ENCODE measurements around the gene RETREG3. TPM values are rescaled to one million over a fixed set of nuclear protein-coding genes. Genes with fewer than 3 reads are reported as not detected.

Gene RETREG3
- total and polyA plus RNA-seq, 2 experiments from 2014 or later = 36.3 to 66.7 TPM

GRCh38 chr17:42653179-42654124 is 44.3 kb upstream of the RETREG3 start:
- in situ Hi-C loops (cut with MboI) = no loop called here
- WGBS, 2 experiments (ENCODE audit: low coverage in 1 of 2, low lambda C conversion rate in 2 of 2, missing lambda C conversion rate in 2 of 2) = 25% methylated on average over 42 of the region's 42 CpGs
- H3K36me3 ChIP-seq (ENCODE audit: low read depth) = no peaks in the 10 kb centered on the region

GRCh38 chr17:42651392-42651791 is 42.2 kb upstream of the RETREG3 start:
- Histone ChIP-seq H3K27me3 (replicated peaks; ENCODE audit: insufficient read depth) (no peaks in the 10 kb centered on the region), H2AFZ (no peak overlapping the region), H3K9me3 (ENCODE audit: low read depth) (no peaks in the 10 kb centered on the region), H3K4me1 (ENCODE audit: insufficient read depth) (peaks cover 9% of the 10 kb centered on the region), H4K20me1 (ENCODE audit: insufficient read depth) (no peaks in the 10 kb centered on the region), H3K4me3 (no peak overlapping the region), H3K9ac (no peak overlapping the region), H3K4me2 (ENCODE audit: unreplicated experiment) (no peak overlapping the region), H3F3A (ENCODE audit: insufficient read depth) (peaks cover 24% of the 10 kb centered on the region; the same call in 1 of the 2 replicates), H3K9me2 (ENCODE audit: insufficient read depth) (no peaks in the 10 kb centered on the region), H3K27ac (no peak overlapping the region), H3K79me2 (ENCODE audit: insufficient read depth) (no peaks in the 10 kb centered on the region), H3K36me3 (ENCODE audit: low read depth) (no peaks in the 10 kb centered on the region)
- TF ChIP-seq EZH2phosphoT487 (IDR thresholded peaks at IDR 0.05; ENCODE audit: insufficient read depth, low read depth) (no peak), EZH2 (IDR thresholded peaks at IDR 0.05; ENCODE audit: insufficient read depth, poor library complexity, severe bottlenecking) (no peak)
- no peak for DNase-seq
- in situ Hi-C loops (cut with MboI) = no loop called here
- 84 to 86% methylated on average over 4 of the region's 4 CpGs for WGBS, 2 experiments (ENCODE audit: low coverage in 1 of 2, low lambda C conversion rate in 2 of 2, missing lambda C conversion rate in 2 of 2)

More at GRCh38 chr17:42653179-42654124, 44.3 kb upstream of the RETREG3 start:
- peaks cover 29% of the 10 kb centered on the region for H3F3A ChIP-seq (ENCODE audit: insufficient read depth)
- H3K27me3 ChIP-seq (replicated peaks; ENCODE audit: insufficient read depth) = no peaks in the 10 kb centered on the region
- H3K4me1 ChIP-seq (ENCODE audit: insufficient read depth) = peaks cover 9% of the 10 kb centered on the region
- no peaks in the 10 kb centered on the region for H3K9me3 ChIP-seq (ENCODE audit: low read depth)
- peak overlapping the region; percentile 66 for H3K4me3 ChIP-seq
- H3K4me2 ChIP-seq (ENCODE audit: unreplicated experiment) = peak overlapping the region; percentile 86
- no peaks in the 10 kb centered on the region for H4K20me1 ChIP-seq (ENCODE audit: insufficient read depth)
- H3K9me2 ChIP-seq (ENCODE audit: insufficient read depth) = no peaks in the 10 kb centered on the region
- peak overlapping the region; percentile 48 for H3K27ac ChIP-seq
- TF ChIP-seq EZH2phosphoT487 (IDR thresholded peaks at IDR 0.05; ENCODE audit: insufficient read depth, low read depth) = no peak
- TF ChIP-seq EZH2 (IDR thresholded peaks at IDR 0.05; ENCODE audit: insufficient read depth, poor library complexity, severe bottlenecking) = no peak
- DNase-seq = peak; percentile 87
- H3K9ac ChIP-seq = peak overlapping the region; percentile 77
- peak overlapping the region; percentile 97 for H2AFZ ChIP-seq
- no peaks in the 10 kb centered on the region for H3K79me2 ChIP-seq (ENCODE audit: insufficient read depth)

DNA sequence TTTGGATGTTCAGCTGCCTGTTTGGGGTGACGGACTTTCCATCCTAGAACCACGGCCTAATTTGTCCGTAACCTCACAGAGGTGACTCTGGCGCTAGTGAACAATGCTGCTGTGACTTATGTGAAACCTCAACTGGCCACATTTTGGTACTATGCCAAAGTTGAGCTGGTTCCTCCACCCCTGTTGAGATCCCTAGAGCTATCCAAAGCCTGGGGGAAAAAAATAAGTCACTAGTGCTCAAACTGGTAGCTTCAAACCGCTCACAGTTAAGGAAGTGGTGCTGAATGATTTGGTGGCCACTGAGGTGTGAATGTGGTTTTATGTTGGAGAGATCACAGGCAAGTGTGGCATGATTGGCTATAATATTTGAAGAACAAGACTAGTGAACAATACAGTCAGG is 38.6 kb upstream of the RETREG3 start:
- no peak overlapping the region for H2AFZ ChIP-seq
- TF ChIP-seq EZH2phosphoT487 (IDR thresholded peaks at IDR 0.05; ENCODE audit: insufficient read depth, low read depth) = no peak
- no peaks in the 10 kb centered on the region for H3K4me1 ChIP-seq (ENCODE audit: insufficient read depth)
- no peaks in the 10 kb centered on the region for H3F3A ChIP-seq (ENCODE audit: insufficient read depth)
- WGBS, 2 experiments (ENCODE audit: low coverage in 1 of 2, low lambda C conversion rate in 2 of 2, missing lambda C conversion rate in 2 of 2) = 92% methylated on average over 5 of the region's 5 CpGs
- H3K36me3 ChIP-seq (ENCODE audit: low read depth) = no peaks in the 10 kb centered on the region
- in situ Hi-C loops (cut with MboI) = no loop called here
- no peaks in the 10 kb centered on the region for H3K27me3 ChIP-seq (replicated peaks; ENCODE audit: insufficient read depth)
- no peak overlapping the region for H3K4me2 ChIP-seq (ENCODE audit: unreplicated experiment)
- no peaks in the 10 kb centered on the region for H4K20me1 ChIP-seq (ENCODE audit: insufficient read depth)
- H3K9ac ChIP-seq = no peak overlapping the region
- no peak for DNase-seq
- no peak overlapping the region for H3K4me3 ChIP-seq
- no peaks in the 10 kb centered on the region for H3K79me2 ChIP-seq (ENCODE audit: insufficient read depth)
- H3K9me3 ChIP-seq (ENCODE audit: low read depth) = no peaks in the 10 kb centered on the region
- H3K9me2 ChIP-seq (ENCODE audit: insufficient read depth) = no peaks in the 10 kb centered on the region
- H3K27ac ChIP-seq = no peak overlapping the region

DNA sequence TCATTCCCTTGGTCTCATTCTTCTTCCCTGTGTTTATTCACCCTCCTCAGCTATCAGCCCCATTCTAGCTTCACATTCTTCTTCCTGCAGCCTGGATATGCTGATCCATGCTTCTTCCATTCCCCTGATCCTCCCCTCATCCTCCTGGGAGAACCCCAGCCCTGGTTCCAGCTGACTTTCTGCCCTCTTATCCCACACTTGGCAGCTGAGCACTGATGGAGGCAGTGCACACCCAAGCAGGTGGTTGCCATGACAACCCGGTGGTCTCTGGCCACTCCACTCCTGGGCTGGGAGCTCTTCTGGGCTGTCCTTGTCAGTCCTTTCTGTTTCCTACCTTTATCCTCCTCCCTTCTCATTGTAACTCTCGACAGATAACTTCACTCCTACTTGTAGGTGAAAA is 33.2 kb upstream of the RETREG3 start:
- DNase-seq = no peak
- TF ChIP-seq EZH2 (IDR thresholded peaks at IDR 0.05; ENCODE audit: insufficient read depth, poor library complexity, severe bottlenecking) = no peak
- TF ChIP-seq EZH2phosphoT487 (IDR thresholded peaks at IDR 0.05; ENCODE audit: insufficient read depth, low read depth) = no peak
- no peak overlapping the region for H3K4me2 ChIP-seq (ENCODE audit: unreplicated experiment)

More for the DNA sequence above, 33.2 kb upstream of the RETREG3 start:
- Histone ChIP-seq H3K9me2 (ENCODE audit: insufficient read depth) (no peaks in the 10 kb centered on the region), H3K9me3 (ENCODE audit: low read depth) (no peaks in the 10 kb centered on the region), H4K20me1 (ENCODE audit: insufficient read depth) (no peaks in the 10 kb centered on the region), H3K79me2 (ENCODE audit: insufficient read depth) (no peaks in the 10 kb centered on the region), H3F3A (ENCODE audit: insufficient read depth) (no peaks in the 10 kb centered on the region), H3K36me3 (ENCODE audit: low read depth) (no peaks in the 10 kb centered on the region), H3K9ac (no peak overlapping the region), H3K4me3 (no peak overlapping the region), H3K27ac (no peak overlapping the region), H3K27me3 (replicated peaks; ENCODE audit: insufficient read depth) (no peaks in the 10 kb centered on the region), H3K4me1 (ENCODE audit: insufficient read depth) (no peaks in the 10 kb centered on the region), H2AFZ (no peak overlapping the region)
- WGBS, 2 experiments (ENCODE audit: low coverage in 1 of 2, low lambda C conversion rate in 2 of 2, missing lambda C conversion rate in 2 of 2) = 30 to 31% methylated on average over 2 of the region's 2 CpGs
- in situ Hi-C loops (cut with MboI) = no loop called here
